ENCODE measurements around the gene ECM1.

DNA sequence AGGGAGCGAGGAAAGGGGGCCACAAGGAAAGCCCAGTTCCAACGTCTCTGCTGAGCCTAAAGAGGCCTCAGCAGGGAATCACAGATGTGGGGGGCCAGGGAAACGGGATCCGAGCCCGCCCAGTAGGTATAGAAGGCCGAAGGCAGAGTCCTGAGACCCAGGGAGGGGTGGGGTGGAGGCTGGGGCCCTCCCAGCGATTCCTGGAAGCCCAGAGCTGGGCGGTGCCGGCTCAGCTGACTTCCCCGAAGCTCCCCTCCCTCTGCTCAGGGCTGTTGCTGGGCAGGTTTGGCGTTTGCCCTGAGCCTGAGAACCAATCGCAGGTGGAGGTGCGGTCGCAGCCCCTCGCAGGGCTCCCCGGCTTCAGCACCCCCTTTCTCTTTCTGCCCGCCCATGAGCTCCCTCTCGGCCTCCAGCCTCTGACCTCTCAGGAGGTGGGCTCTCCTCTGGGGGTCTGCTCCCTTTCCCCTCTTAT is 54.1 kb downstream of the ECM1 start:
- TF ChIP-seq, protein P1, sequence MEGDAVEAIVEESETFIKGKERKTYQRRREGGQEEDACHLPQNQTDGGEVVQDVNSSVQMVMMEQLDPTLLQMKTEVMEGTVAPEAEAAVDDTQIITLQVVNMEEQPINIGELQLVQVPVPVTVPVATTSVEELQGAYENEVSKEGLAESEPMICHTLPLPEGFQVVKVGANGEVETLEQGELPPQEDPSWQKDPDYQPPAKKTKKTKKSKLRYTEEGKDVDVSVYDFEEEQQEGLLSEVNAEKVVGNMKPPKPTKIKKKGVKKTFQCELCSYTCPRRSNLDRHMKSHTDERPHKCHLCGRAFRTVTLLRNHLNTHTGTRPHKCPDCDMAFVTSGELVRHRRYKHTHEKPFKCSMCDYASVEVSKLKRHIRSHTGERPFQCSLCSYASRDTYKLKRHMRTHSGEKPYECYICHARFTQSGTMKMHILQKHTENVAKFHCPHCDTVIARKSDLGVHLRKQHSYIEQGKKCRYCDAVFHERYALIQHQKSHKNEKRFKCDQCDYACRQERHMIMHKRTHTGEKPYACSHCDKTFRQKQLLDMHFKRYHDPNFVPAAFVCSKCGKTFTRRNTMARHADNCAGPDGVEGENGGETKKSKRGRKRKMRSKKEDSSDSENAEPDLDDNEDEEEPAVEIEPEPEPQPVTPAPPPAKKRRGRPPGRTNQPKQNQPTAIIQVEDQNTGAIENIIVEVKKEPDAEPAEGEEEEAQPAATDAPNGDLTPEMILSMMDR (IDR thresholded peaks at IDR 0.05) = no peak
- peak; percentile 62 to 64 for TF ChIP-seq POLR2A (IDR thresholded peaks at IDR 0.05)
